T47D (cell line): ENCODE results near the gene CEACAM16.

Source experiments
- DNase-seq, 2 experiments: peaks; one replicate each; pipeline versions ENCODE4 v3.0.0 to v3.0.0-alpha.2; 2011 to 2012; ENCODE audit warnings: low read depth in 1 of 2, low spot score in 1 of 2
- JUND ChIP-seq: IDR thresholded peaks from 2 replicates; pipeline ENCODE4 v1.6.1; 2012; ENCODE audit warnings: low read depth
- in situ Hi-C: cut with HindIII; loops from 2 replicates; pipeline ENCODE4 v1.10.0; 2016; ENCODE audit warnings: low sequenced_read_pairs, low pct_unique_long_range_greater_than_20kb

Gene CEACAM16

GRCh38 chr19:44726465-44726864 lies 27.5 kb downstream of the CEACAM16 start:
- in situ Hi-C loops: no loop called here
- DNase-seq: no peak
- no peak for TF ChIP-seq JUND

- no peak for DNase-seq
- no peak for TF ChIP-seq JUND
- in situ Hi-C loops: no loop called here
These were observed 29.2 kb downstream of the CEACAM16 start for GRCh38 chr19:44728178-44728577.

DNA sequence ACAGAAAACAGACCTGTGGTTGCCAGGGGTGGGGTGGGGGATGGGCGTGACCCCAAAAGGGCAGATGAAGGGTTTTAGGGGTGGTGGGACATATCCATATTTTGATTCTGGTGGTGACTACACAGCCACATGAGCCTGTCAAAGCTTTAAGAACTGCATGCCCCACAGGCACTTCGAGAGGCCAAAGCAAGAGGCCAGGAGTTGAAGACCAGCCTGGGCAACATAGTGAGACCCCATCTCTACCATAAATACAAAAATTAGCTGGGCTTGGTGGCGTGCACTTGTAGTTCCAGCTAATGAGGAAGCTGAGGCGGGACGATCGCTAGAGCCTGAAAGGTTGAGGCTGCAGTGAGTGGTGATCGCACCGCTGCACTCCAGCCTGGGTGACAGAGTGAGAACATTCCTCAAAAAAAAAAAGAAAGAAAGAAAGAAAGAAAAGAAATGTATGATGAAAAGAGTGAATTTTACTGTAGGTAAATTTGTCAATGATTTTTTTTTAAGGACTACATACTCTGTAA lies 30.6 kb downstream of the CEACAM16 start:
- TF ChIP-seq JUND: no peak
- no peak for DNase-seq
- in situ Hi-C loops: no loop called here

DNA sequence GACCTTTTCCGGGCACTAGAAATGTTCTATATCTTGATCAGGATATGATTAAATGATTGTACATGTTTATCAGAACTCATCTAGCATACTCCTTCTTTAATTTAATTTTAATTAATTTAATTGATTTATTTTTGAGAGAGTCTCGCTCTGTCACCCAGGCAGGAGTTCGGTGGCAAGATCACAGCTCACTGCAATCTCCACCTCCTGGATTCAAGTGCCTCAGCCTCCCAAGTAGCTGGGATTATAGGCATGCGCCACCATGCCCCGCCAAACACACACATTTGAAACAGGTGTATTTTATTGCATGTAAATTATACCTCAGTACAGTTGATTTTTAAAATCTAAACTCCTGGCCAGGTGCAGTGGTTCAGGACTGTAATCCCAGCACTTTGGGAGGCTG lies 32.1 kb downstream of the CEACAM16 start:
- in situ Hi-C loops: no loop called here
- no peak for DNase-seq
- TF ChIP-seq JUND: no peak

DNA sequence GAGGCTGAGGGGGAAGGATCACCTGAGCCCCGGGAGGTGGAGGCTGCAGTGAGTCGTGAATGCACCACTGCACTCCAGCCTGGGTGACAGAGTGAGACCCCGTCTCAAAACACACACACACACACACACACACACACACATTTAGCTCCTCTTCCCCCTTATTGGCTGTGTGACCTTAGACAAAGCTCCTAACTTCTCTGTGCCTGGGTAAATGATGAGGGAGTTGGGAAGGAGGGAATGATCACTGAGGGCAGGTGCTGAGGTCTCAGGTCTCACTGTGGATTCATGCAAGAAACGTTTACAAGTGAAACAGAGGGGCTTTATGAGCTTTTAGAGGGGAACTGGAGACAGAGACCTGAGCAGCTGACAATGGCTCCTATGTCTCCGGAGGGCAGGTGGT lies 32.7 kb downstream of the CEACAM16 start:
- in situ Hi-C loops: no loop called here
- no peak for DNase-seq
- no peak for TF ChIP-seq JUND

DNA sequence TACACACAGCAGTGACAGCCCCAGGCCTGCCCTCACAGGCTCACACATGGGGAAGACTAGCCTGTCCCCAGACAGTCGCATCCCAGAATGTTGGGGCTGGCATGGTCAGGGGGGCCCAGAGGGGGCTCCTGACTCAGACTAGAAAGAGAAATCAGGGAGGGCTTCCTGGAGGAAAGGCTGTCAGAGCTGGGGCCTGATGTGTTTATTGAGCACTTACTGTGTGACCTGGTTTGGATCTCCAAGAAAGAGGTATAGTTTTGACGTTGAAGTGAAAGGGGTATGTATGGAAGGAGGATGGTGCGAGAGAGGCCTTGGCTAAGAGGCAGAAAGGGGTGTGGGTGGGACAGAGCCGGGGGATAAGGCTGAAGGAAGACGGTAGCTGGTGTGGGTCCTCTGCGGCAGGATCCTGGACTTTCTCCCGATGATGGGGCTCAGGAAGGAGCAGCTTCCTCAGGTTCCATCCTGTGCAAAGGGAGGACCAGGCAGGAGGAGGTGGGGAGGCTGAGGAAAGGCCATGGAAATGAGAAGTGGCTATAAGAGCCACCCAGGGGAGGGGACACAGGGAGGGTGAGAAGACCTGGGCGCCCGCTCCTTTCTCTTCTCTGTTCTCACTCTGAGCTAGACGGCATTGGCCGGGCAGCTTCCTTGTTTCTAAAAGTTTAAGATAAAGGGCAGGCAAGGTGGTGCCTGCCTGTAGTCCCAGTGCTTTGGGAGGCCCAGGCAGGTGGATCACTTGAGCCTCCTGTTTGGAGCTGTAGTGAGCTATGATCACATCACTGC lies 33.5 kb downstream of the CEACAM16 start:
- no peak for DNase-seq
- TF ChIP-seq JUND: no peak
- in situ Hi-C loops: no loop called here

GRCh38 chr19:44734357-44734756 lies 35.4 kb downstream of the CEACAM16 start:
- TF ChIP-seq JUND: no peak
- DNase-seq: no peak
- in situ Hi-C loops: no loop called here

- no peak for TF ChIP-seq JUND
- in situ Hi-C loops: no loop called here
- DNase-seq: no peak
These were observed 36.1 kb downstream of the CEACAM16 start for GRCh38 chr19:44735011-44735410.

DNA sequence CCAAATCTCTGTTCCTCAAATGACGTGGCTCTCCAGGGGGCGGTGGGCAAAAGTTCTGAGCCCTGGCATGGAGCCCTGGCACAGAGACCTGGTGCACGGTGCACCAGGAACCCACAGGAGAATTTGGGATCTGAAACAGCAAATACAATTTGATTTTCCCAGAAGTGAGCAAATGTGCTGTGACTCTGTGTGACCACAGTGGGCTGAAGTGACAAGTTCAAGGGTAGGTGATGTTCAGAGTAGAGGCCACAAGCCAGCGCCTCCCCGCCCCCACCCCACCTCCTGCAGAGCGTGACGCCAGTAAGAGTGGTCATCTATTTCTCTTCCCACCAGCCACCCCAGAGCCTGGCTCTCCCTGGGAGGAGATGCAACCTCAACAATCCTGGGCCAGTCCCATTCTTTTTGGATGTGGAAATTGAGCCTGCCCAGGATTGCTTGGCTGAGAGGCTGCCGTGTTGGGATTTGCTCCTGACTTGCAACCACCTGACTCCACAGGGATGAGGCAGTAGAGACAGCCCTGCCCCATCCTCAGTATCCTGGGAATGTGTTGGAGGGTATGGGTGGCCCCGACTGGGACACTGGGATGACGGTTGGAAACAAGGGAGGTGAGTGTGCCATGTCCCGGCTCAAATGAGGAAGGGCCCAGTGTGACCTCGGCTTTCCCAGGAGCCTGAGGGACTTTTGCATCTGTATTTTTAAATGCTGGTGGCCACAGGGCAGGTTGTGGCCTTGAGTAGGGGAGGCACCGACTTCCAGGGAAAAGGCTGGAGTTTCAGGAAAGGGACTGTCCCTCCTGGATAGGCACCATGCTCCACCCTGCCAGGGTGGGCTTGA lies 38.5 kb downstream of the CEACAM16 start:
- no peak for TF ChIP-seq JUND
- in situ Hi-C loops: no loop called here
- no peak for DNase-seq

DNA sequence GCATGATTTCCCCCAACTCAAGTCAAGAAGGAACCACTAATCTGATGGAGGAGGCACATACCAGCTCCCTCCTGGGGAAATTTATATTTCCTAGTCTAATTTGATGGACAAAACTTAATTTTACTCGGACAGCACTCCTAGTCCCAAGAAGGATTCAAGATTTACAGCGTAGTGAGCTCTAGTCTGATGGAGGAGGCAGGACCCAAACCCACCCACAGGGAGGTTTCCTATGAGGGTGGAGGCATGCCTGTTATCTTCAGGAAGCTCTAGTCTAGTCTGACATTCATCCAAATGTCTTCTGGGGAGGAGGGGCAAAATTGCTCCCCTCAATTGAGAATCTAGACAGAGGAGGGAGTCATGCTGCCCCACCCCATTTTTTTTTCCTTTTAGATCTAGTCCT lies 39.2 kb downstream of the CEACAM16 start:
- no peak for DNase-seq
- TF ChIP-seq JUND: no peak
- in situ Hi-C loops: no loop called here

DNA sequence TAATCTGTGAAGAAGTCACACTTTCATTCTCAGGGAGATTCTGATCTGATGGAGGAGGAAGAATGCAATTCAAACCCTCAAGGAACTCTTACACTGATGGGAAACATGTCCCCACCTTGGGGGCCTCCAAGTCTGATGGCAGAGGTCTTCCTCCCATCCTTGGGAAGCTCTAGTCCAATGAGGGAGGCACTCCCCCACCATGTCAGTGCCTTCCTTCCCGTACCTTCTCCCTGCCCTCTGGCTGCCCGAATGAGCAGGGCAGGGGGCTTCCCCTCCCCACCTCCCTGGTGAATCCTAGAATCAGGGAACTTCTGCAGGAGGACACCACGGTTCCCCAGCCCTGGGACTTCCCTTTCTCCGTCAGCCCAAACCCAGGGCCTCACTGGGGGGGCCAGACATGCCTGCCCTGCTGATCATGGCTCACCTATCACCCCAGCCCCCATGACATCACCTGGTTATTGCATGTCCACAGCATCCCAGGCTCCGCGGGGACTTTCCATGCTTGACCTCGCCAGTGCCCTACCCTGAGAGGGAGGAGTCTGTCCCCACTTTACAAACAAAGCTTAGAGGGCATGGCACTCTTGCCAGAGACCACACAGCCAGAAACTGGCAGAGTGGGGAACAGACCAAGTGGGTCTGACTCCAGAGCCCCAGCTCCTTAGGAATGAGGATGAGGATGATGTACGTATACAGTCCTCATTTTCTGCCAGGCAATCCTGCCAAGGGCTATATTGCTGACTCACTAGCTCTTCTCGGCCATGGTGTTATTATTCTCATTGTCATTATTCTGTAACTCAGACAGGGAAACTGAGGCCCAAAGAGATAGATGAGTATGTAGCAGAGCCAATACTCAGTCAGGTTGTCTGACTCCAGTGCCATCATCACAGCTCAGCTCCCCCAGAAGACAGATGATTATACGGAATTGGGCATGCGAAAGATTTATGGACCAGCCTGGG lies 39.9 kb downstream of the CEACAM16 start:
- in situ Hi-C loops: no loop called here
- TF ChIP-seq JUND: no peak
- DNase-seq: no peak

GRCh38 chr19:44740351-44740824 lies 41.4 kb downstream of the CEACAM16 start:
- in situ Hi-C loops: no loop called here

More at GRCh38 chr19:44740351-44740824, 41.4 kb downstream of the CEACAM16 start:
- DNase-seq: no peak
- TF ChIP-seq JUND: no peak
